ENCODE results near the gene CUX1.

CUX1 gene

DNA sequence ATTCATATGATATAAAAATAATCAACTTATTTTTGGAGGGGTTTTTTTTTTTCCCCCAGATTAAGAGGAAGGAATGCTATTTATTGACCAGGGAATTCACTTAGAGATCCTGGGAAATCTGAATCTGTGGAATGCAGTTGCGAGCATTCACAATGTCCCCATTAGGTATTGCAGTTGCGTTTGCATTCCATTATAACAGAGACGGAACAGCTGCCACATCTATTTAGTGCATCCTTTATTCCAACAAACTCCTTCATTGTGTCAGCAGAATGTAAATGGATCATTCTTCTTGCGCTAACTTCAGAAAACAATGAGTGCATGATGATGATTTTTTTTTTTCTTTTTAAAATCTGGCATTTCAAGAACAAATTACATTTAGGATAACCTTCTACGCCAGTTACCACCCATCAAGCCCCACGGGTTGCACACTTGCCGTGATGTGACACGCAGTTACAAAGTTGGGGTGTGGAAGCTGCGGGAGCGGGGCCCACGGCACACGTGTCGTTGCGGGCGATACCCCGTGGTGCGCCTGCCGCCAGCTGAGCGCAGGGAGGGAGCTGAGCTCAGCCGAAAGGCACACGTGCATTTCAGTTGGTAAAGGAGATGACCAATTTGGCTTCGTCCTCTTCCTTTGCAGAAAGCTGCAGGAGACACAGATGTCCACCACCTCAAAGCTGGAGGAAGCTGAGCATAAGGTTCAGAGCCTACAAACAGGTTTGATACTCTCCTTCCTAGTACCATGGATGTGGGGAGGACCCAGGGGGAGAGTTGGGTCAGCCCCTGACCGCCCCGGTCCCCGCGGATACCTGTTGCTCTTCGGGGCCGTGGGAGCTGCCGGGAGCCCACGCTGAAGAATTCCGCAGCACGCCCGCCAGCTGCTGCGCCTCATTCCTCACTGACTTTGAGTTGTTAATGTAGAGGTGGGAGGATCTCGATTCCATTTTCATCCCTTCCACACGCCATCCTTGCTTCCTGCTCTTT lies 293.9 kb downstream of the CUX1 start:
- Histone ChIP-seq H3K4me2 (ENCODE audit: insufficient read depth, low read length) (no peak overlapping the region), H3K36me3 (ENCODE audit: insufficient read depth, low read length) (peaks cover 85% of the 10 kb centered on the region), H3K79me2 (ENCODE audit: insufficient read depth, low read length) (no peaks in the 10 kb centered on the region), H3K9me3 (ENCODE audit: insufficient read depth, low read length, severe bottlenecking) (no peaks in the 10 kb centered on the region), H3K4me3 (ENCODE audit: low read depth in 1 of 2, low read length in 2 of 2) (no peak overlapping the region), H3K27ac (ENCODE audit: low read length) (no peak overlapping the region), H3K9ac (ENCODE audit: low read depth, low read length) (no peak overlapping the region), H2AFZ (ENCODE audit: low read depth, low read length) (no peak overlapping the region), H3K4me1 (ENCODE audit: insufficient read depth, low read length) (no peaks in the 10 kb centered on the region), H3K27me3 (ENCODE audit: insufficient read depth, low read length, poor library complexity) (no peaks in the 10 kb centered on the region), H4K20me1 (ENCODE audit: insufficient read depth, low read length) (no peaks in the 10 kb centered on the region; the same call in 1 of the 2 replicates)
- no peak for ATAC-seq (ENCODE audit: insufficient read depth, low read depth)
- TF ChIP-seq, protein P1, sequence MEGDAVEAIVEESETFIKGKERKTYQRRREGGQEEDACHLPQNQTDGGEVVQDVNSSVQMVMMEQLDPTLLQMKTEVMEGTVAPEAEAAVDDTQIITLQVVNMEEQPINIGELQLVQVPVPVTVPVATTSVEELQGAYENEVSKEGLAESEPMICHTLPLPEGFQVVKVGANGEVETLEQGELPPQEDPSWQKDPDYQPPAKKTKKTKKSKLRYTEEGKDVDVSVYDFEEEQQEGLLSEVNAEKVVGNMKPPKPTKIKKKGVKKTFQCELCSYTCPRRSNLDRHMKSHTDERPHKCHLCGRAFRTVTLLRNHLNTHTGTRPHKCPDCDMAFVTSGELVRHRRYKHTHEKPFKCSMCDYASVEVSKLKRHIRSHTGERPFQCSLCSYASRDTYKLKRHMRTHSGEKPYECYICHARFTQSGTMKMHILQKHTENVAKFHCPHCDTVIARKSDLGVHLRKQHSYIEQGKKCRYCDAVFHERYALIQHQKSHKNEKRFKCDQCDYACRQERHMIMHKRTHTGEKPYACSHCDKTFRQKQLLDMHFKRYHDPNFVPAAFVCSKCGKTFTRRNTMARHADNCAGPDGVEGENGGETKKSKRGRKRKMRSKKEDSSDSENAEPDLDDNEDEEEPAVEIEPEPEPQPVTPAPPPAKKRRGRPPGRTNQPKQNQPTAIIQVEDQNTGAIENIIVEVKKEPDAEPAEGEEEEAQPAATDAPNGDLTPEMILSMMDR (IDR thresholded peaks at IDR 0.05; ENCODE audit: borderline replicate concordance, extremely low read depth, low read length, poor library complexity, severe bottlenecking), result no peak
- TF ChIP-seq EZH2 (IDR thresholded peaks at IDR 0.05; ENCODE audit: borderline replicate concordance, low read depth, low read length, severe bottlenecking), result no peak
- DNase-seq, result no peak

DNA sequence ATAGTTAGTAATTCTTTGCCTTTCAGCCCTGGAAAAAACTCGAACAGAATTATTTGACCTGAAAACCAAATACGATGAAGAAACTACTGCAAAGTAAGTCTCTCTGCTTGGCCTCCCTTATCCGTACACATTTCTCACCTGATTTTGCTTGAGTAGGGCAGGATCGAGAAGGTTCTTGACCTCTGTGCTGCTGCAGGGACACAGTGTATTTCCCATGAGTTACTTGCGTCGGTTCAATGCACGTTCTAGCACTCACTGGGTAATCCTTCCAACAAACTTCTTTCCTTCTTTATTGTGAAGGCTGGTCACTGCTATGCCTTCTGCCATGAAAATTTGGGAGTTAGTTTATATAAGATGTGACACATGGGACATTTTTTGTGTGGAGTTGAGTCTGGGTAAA lies 297.8 kb downstream of the CUX1 start:
- H3K27me3 ChIP-seq (ENCODE audit: insufficient read depth, low read length, poor library complexity), result no peaks in the 10 kb centered on the region
- peaks cover 77% of the 10 kb centered on the region for H3K36me3 ChIP-seq (ENCODE audit: insufficient read depth, low read length)
- H3K9me3 ChIP-seq (ENCODE audit: insufficient read depth, low read length, severe bottlenecking), result no peaks in the 10 kb centered on the region
- H3K4me1 ChIP-seq (ENCODE audit: insufficient read depth, low read length), result no peaks in the 10 kb centered on the region
- no peaks in the 10 kb centered on the region; the same call in 1 of the 2 replicates for H4K20me1 ChIP-seq (ENCODE audit: insufficient read depth, low read length)
- no peak overlapping the region for H3K27ac ChIP-seq (ENCODE audit: low read length)
- no peak overlapping the region for H2AFZ ChIP-seq (ENCODE audit: low read depth, low read length)
- DNase-seq, result no peak
- no peak overlapping the region for H3K4me2 ChIP-seq (ENCODE audit: insufficient read depth, low read length)
- H3K9ac ChIP-seq (ENCODE audit: low read depth, low read length), result no peak overlapping the region
- ATAC-seq (ENCODE audit: insufficient read depth, low read depth), result no peak
- no peaks in the 10 kb centered on the region for H3K79me2 ChIP-seq (ENCODE audit: insufficient read depth, low read length)
- TF ChIP-seq, protein P1 (IDR thresholded peaks at IDR 0.05; ENCODE audit: borderline replicate concordance, extremely low read depth, low read length, poor library complexity, severe bottlenecking), result no peak
- TF ChIP-seq EZH2 (IDR thresholded peaks at IDR 0.05; ENCODE audit: borderline replicate concordance, low read depth, low read length, severe bottlenecking), result no peak
- no peak overlapping the region for H3K4me3 ChIP-seq (ENCODE audit: low read depth in 1 of 2, low read length in 2 of 2)

DNA sequence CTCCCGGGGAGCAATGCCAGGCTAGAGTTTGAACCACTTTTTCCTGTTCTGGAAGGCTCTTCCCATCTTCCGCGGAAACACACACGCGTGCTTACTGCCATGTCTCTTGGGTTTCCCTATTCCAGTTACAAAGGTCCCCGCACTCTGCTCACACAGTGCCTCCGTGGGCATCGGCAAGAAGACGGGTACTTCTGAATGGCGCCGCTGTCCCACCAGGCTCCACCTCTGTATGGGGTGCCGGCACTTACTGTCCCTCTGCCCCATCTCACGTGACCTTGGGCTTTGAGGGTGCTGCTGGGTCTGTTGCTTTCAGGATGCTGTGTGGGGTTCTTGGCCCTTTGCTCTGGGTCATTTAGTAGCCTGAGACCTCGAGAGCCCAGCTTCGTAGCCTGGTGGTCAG lies 298.5 kb downstream of the CUX1 start:
- no peak overlapping the region for H2AFZ ChIP-seq (ENCODE audit: low read depth, low read length)
- no peaks in the 10 kb centered on the region for H3K27me3 ChIP-seq (ENCODE audit: insufficient read depth, low read length, poor library complexity)
- no peaks in the 10 kb centered on the region; the same call in 1 of the 2 replicates for H4K20me1 ChIP-seq (ENCODE audit: insufficient read depth, low read length)
- DNase-seq (no peak), ATAC-seq (ENCODE audit: insufficient read depth, low read depth) (no peak)
- H3K4me2 ChIP-seq (ENCODE audit: insufficient read depth, low read length), result no peak overlapping the region
- H3K4me1 ChIP-seq (ENCODE audit: insufficient read depth, low read length), result peaks cover 6% of the 10 kb centered on the region; the same call in 1 of the 2 replicates
- H3K27ac ChIP-seq (ENCODE audit: low read length), result no peak overlapping the region
- no peaks in the 10 kb centered on the region for H3K79me2 ChIP-seq (ENCODE audit: insufficient read depth, low read length)
- H3K4me3 ChIP-seq (ENCODE audit: low read depth in 1 of 2, low read length in 2 of 2), result no peak overlapping the region
- TF ChIP-seq, protein P1 (IDR thresholded peaks at IDR 0.05; ENCODE audit: borderline replicate concordance, extremely low read depth, low read length, poor library complexity, severe bottlenecking), result no peak
- TF ChIP-seq EZH2 (IDR thresholded peaks at IDR 0.05; ENCODE audit: borderline replicate concordance, low read depth, low read length, severe bottlenecking), result no peak
- H3K9ac ChIP-seq (ENCODE audit: low read depth, low read length), result no peak overlapping the region
- H3K36me3 ChIP-seq (ENCODE audit: insufficient read depth, low read length), result peaks cover 74% of the 10 kb centered on the region
- no peaks in the 10 kb centered on the region for H3K9me3 ChIP-seq (ENCODE audit: insufficient read depth, low read length, severe bottlenecking)
